GM19025 (cell line): ENCODE data around the gene NIN.
"Not testable (repeated sequence)": the region's sequence is repeated elsewhere in the genome, so short reads cannot be mapped to it uniquely, and the experiment has no call there.

Source experiments
- ATAC-seq: cut with Tn5 transposase; IDR thresholded peaks from one replicate; pipeline ENCODE4 v1.9.1; 2021; ENCODE audit warnings: mild to moderate bottlenecking, low read depth, moderate library complexity; ENCODE audit not compliant: unreplicated experiment

The NIN gene

GRCh38 chr14:50821510-50822464 is 9.2 kb downstream of the NIN start:
- ATAC-seq, result no peak

GRCh38 chr14:50820786-50821509 is 10.0 kb downstream of the NIN start:
- no peak for ATAC-seq

DNA sequence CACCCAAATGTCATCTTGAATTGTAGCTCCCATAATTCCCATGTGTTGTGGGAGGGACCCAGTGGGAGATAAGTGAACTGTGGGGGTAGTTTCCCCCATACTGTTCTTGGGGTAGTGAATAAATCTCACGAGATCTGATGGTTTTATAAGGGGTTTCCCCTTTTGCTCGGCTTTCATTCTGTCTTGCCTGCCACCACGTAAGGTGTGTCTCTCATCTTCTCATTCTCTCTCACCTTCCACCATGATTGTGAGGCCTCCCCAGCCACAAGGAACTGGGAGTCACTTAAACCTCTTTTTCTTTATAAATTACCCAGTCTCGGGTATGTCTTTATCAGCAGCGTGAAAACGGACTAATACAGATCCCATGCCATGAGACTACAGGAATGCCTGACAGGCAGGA is 11.7 kb downstream of the NIN start:
- not testable (repeated sequence) for ATAC-seq

DNA sequence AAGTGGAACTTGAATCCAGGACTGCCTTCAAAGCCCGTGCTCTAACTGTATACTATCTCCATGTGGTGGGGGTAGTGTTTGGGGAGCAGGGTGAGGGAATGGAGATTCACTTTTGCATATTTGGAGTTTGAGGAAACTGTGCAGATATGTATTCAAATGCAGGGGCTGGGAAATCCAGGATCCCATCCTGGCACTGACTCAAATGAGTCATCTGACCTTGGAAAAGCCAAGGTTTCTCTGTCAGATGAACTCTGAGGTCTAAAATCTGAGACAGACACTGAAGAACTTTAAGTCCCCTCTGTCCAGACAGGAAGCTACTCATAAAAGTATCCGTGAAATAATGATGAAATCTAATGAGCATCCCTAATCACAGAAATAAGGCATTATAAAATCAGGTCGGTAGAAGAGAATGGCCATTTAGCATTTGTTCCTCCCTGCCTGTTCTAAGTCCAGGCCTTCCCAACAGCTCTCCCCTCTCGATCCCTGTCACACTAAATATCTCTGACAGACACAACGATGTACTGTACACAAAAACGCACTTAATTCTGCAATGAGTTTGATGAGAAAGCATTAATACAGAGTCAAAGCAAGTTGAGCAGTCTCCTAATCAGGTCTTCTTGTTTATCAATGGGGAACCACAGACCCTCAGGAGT is 14.4 kb downstream of the NIN start:
- no peak for ATAC-seq

- ATAC-seq, result not testable (repeated sequence)
Observed at GRCh38 chr14:50815526-50815925, 15.4 kb downstream of the NIN start.

DNA sequence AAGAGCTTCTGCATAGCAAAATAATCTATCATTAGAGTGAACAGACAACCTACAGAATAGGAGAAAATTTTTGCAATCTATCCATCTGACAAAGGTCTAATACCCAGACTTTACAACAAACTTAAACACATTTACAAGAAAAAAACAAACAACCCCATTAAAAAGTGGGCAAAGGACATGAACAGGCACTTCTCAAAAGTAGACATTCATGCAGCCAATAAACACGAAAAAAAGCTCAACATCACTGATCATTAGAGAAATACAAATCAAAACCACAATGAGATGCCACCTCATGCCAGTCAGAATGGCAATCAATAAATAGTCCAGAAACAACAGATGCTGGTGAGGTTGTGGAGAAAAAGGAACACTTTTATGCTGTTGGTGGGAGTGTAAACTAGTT is 15.9 kb downstream of the NIN start:
- not testable (repeated sequence) for ATAC-seq

DNA sequence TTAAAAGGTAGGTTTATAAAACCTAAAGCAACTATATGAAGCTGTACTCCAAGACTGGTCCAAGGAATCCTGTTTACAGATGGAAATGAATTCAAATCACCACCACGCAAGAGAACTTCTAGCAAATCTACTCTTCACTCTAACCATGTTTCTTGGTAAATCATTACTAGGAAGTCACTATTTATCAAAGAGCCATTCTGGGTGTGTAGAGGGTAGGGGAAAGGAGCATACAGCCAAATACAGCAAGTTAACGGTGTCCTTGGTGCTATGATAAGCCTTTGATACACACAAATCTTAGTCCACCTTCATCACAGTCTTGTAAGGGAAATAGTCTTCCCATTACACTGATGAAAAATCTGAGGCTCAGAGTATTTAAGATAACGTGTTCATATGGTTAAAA is 16.8 kb downstream of the NIN start:
- no peak for ATAC-seq

- no peak for ATAC-seq
Observed at GRCh38 chr14:50813544-50813863, 17.5 kb downstream of the NIN start.

DNA sequence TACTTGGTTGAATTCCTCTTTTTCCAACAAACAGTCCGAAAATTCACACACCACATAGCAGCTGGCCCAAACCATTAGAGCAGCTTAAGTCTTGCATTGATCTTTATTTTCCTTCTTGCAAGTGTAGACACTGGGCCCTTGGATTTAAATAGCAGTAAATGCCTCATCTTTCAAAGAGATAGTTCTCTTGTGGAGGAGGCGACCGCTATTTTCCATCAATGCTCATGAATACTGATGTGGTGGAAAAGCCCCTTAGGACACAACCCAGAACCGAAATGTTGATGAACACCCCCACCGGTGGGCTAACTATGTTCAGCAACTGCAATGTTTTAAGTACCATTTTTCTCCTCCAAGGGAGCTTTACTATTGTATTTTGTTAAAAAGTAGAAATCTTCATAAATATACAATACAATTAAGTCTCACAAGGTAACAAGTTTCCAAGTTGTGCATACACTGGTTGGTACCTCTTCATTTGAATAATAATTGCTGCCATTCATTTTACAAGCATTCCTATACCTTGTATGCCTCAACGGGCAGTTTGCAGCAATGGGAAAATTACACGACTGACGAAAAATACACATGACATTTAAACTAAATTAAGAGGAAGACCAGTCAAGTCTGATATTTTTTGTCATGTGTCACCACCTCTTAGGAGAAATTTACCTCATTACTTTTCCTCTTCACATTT is 18.0 kb downstream of the NIN start:
- ATAC-seq, result no peak

DNA sequence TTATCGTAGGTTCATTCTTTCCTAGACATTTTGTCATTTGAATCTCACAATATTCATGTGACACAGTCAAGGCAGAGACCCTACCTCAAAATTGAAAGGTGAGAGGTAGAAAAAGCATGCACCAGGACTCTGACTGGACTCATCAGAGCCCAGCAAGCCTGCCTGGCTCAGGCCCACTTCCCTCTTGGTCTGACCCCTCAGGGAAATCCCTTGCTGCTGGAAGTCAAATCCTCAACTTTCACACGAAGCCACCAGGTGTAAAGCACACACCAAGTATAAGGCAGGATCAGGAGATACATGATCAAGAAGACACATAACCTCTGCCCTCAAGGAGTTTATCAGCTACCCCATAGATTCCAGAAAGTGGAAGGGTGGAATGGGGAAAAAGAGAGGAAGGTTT is 18.8 kb downstream of the NIN start:
- no peak for ATAC-seq

DNA sequence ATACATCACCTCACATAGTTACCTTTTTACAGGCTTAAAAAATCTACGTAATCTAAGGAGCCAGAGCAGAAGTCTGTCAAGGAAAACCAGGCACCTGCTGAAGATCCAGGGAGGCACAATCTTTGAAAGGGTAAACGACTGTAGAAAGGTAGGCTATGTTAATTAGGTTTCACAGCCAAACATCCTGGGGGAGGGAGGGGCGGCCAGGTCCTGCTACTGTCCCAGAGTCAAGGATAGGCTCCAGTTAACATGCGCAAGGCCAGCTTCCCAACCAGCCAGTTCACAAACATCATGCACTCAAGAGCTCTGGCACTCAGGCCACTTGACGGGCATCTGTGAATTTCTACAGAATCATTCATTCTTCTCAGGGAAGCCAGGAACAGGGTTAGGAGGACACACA is 22.9 kb downstream of the NIN start:
- ATAC-seq, result no peak

DNA sequence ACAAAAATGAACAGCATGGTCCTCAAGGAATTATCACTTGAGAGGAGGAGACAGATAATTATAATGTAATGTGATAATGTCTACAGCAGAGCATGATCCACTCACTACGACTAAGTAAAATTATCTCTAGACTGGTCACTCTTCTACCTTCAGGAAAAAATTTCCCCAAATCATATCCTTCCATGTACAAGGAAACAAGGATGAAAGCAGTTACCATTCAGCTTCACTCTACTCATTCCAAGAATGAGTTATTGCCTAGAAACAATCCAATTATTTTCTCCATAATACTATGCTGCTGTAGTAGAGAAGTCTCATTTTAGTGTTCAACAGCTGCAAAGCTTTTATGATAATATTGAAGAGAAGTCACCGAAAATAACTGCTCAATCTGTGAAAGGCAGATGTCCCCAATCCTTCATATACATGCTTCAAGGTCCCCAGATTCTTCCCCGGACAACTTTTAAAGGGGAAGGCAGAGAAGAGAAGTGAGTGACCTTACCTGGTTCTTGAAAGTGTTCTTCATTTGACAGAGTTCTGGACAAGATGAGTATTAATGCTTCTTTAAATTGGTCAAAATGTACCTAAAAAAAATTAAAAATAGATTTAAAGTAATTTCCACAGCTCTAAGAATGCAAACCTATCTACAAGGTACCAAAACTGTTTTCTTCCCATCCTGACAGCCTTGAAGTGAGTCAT is 24.6 kb downstream of the NIN start:
- no peak for ATAC-seq

DNA sequence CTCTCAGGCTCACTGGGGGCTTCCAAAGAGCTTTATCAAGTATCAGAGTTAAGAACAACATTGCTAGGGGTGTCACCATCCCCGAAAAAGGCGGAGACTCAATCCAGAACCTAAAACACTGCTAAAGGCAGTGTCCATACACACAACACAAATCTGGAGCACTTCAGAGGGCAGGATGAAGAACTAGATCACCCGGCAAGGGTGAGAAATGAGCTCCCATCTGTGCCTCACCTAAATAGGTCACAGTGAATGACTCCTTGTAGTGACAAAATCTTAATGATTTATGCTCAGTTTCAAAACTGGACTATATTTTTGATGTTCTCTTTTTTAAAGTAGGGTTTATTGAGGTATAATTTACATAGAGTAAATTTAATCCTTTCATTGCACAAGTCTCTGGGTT is 25.6 kb downstream of the NIN start:
- no peak for ATAC-seq

DNA sequence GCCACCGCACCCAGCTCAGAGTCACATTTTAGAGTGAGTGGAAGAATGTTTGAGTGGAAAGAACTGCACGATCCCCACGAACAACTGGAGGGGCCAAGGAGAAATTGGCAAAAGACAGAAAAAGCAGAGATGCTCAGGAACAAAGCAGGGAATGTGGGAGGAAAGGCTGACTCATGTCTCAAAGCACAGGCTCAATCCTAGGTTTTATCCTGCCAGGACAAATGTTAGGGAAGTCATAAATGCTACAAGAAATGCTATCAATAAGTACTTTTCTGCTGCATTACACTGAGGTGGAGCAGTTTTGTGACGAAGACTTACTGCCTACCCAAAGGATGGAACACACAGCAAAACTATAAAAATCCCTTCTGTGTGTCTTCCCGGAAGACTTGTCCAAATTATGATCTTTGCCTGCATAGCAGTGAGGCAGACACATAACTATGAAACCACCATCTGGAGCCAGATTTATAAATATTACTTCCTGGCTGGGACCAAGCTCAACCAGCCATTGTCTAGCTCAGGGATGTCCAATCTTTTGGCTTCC is 26.7 kb downstream of the NIN start:
- ATAC-seq, result no peak

DNA sequence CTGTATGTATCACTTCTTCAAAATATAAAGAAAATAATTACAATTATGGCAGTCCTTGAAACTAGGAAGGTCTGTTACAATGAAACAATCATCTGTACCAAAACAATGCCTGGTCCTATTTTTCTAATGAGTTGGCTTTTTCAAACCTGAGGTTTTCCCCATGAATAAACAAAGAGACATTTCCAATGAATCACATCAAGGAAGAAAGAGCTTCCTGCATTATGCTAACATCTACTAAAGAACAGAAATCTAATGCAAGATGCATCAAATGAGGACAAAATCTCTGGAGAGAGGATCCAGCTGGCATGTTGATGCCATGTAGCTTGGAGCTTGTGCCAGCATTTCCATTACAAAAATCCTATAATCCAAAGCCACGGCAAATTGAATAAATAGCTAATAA is 29.3 kb downstream of the NIN start:
- no peak for ATAC-seq

- no peak for ATAC-seq
Observed at GRCh38 chr14:50800032-50800431, 30.9 kb downstream of the NIN start.

- peak; percentile 81 for ATAC-seq
Observed at GRCh38 chr14:50798048-50798421, 32.9 kb downstream of the NIN start.

DNA sequence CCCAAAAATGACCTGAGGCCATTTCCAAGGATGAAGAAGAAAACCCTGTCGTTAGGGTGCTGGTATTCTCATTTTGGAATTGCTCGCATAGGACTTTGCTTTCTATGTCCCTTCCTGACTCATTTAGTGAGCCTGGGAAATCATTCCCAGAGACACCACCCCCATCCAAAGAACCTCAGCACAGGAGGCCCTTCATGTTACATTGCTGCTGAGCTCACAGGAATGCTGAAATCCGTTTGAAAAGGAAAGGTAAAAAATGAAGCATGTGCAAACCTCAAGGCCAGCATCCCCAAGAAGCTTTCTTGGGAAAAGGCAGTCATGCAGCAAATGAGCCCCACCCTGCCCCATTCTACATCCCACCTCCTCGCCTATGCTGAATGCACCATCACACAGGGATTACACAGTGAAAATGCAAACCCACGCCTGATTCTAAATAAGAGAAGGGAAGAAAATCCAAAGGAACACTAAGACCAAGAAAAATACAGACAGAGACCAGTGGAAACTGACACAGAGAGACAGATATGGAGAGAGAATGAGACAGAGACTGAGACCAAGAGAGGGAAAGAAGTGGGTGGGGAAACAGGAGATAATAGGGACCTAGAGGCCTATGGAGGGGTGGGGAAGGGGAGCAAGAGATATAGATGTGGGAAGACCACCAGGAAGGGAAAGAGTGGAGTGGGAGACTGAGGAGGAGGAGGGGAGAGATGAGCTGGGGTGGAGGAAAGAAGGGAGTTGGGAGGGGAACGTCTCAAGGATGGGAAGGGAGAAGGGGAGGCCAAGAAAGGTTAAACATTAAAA is 33.5 kb downstream of the NIN start:
- no peak for ATAC-seq

- no peak for ATAC-seq
Observed at GRCh38 chr14:50796390-50796789, 34.6 kb downstream of the NIN start.
